HL-60 (cell line): Measurements from ENCODE around the gene METTL15.

ENCODE experiments used
- DNase-seq, 2 experiments: peaks; one replicate each; pipeline ENCODE4 v3.0.0-alpha.2; 2010 to 2020; ENCODE audit warnings: low read depth in 1 of 2, low spot score in 1 of 2
- H3K27ac ChIP-seq: fragments of 250-450 bp; sonication (Bioruptor Pico); replicated peaks from 2 replicates; pipeline ENCODE4 v1.5.1; 2020; ENCODE audit warnings: mild to moderate bottlenecking, moderate library complexity
- H3K27me3 ChIP-seq: fragments of 250-450 bp; sonication (Bioruptor Pico); 2 replicates; pipeline ENCODE4 v1.5.1; 2021; ENCODE audit warnings: mild to moderate bottlenecking, moderate library complexity; ENCODE audit not compliant: insufficient read depth, poor library complexity, severe bottlenecking
- H3K4me3 ChIP-seq: replicated peaks from 2 replicates; pipeline ENCODE4 v1.5.1; 2011; ENCODE audit warnings: mild to moderate bottlenecking, control low read depth, low read length; ENCODE audit not compliant: insufficient read depth
- CTCF ChIP-seq: IDR thresholded peaks from one replicate; pipeline ENCODE4 v1.5.1; 2011; ENCODE audit warnings: low read length, control low read depth, inconsistent platforms; ENCODE audit not compliant: insufficient read depth
- GABPA ChIP-seq: IDR thresholded peaks from 2 replicates; pipeline ENCODE4 v1.6.1; 2012; ENCODE audit warnings: low read depth
- POLR2AphosphoS5 ChIP-seq: IDR thresholded peaks from 2 replicates; pipeline ENCODE4 v1.6.1; 2012; ENCODE audit warnings: low read depth
- REST ChIP-seq: IDR thresholded peaks from 2 replicates; pipeline ENCODE4 v1.6.1; 2012; ENCODE audit warnings: low read depth; ENCODE audit not compliant: insufficient replicate concordance
- SPI1 ChIP-seq: IDR thresholded peaks from 2 replicates; pipeline ENCODE4 v1.6.1; 2012; ENCODE audit warnings: low read depth, mild to moderate bottlenecking, borderline replicate concordance

METTL15 gene

DNA sequence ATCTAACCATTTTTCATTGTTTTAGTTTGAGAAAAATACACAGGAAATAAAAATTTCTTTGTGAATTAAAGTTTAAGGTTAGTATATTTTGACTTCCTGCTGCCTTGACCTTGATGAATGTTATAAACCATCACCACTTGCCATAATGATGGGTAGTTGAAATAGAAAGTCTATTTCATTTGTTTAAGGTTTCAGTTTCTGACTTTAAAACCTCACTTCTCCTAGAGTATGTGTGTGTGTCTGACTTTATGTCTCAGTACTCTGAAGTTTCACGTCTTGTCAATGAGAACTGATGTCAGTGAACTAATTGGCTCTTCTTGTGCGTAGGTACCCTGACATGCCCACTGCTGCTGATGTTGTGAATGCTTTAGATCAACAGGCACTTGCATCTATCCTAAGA, 188.2 kb downstream of the METTL15 start:
- TF ChIP-seq CTCF, result no peak
- no peak for TF ChIP-seq GABPA
- DNase-seq, result no peak
- no peaks in the 10 kb centered on the region for H3K27me3 ChIP-seq
- no peak overlapping the region for H3K27ac ChIP-seq
- no peak overlapping the region for H3K4me3 ChIP-seq

- Histone ChIP-seq H3K27me3 (no peaks in the 10 kb centered on the region), H3K4me3 (no peak overlapping the region), H3K27ac (no peak overlapping the region)
- no peak for TF ChIP-seq POLR2AphosphoS5
- DNase-seq, result no peak
Observed at GRCh38 chr11:28298209-28298608, 190.0 kb downstream of the METTL15 start.

- H3K27ac ChIP-seq, result no peak overlapping the region
- H3K27me3 ChIP-seq, result no peaks in the 10 kb centered on the region
- no peak for DNase-seq
Observed at GRCh38 chr11:28303477-28304191, 195.4 kb downstream of the METTL15 start.

DNA sequence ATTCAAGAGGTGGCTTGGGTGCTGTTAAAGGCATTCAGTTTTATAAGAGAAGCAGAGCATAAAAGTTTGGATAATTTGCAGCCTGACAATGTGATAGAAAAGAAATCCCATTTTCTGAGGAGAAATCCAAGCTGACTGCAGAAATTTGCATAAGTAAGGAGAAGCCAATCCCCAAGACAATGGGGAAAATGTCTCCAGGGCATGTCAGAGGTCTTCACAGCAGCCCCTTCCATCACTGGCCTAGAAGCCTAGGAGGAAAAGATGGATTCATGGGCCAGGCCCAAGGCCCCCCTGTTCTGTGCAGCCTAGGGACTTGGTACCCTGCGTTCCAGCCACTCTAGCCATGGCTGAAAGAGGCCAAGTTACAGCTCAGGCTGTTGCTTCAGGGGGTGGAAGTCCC, 207.3 kb downstream of the METTL15 start:
- Histone ChIP-seq H3K4me3 (no peak overlapping the region), H3K27ac (no peak overlapping the region), H3K27me3 (no peaks in the 10 kb centered on the region)
- DNase-seq, result no peak
- TF ChIP-seq CTCF (no peak), REST (no peak), GABPA (no peak), SPI1 (no peak), POLR2AphosphoS5 (no peak)

More at GRCh38 chr11:28303477-28304191, 195.4 kb downstream of the METTL15 start:
- H3K4me3 ChIP-seq, result no peak overlapping the region
- TF ChIP-seq CTCF (no peak), SPI1 (no peak), GABPA (no peak), POLR2AphosphoS5 (no peak), REST (no peak)
